Forelimb muscle (tissue), 1 donor: ENCODE measurements around the gene NTRK3. TPM values are rescaled to one million over a fixed set of nuclear protein-coding genes. Genes with fewer than 3 reads are reported as not detected.

Experiments
- DNase-seq: peaks from one replicate; pipeline ENCODE4 v3.0.0-alpha.2; 2013; ENCODE audit warnings: low read depth
- polyA plus RNA-seq: library from polyadenylated mRNA; unstranded; fragments of 120-200 nt; gene quantifications from one replicate; pipeline ENCODE4 v1.2.1, GENCODE V29; 2013; ENCODE audit not compliant: insufficient read length

The NTRK3 gene
- polyA plus RNA-seq, 1 donor, result 2.6 TPM

GRCh38 chr15:87829332-87830050, 427.0 kb downstream of the NTRK3 start:
- DNase-seq, result no peak

- DNase-seq, result no peak
Observed at GRCh38 chr15:87828608-87829007, 427.9 kb downstream of the NTRK3 start.

DNA sequence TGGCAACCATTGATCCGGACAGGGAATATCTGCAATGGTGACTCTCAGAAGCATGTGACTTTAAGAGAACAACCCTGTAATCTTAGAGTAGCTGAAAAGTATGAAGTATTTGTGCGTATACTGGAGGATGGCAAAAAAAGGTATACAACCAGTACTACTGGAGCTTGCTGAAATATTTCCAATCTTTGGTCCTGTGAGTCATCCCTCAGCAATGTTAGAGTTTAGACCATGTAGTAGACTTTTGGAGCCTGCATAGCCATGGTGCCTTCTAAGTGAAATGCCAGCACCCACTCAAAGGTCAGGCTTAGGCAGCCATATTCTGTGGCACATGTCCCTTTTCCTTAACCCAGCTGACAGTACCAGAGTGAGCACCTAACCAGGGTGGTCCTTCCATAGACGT, 429.4 kb downstream of the NTRK3 start:
- DNase-seq, result no peak

DNA sequence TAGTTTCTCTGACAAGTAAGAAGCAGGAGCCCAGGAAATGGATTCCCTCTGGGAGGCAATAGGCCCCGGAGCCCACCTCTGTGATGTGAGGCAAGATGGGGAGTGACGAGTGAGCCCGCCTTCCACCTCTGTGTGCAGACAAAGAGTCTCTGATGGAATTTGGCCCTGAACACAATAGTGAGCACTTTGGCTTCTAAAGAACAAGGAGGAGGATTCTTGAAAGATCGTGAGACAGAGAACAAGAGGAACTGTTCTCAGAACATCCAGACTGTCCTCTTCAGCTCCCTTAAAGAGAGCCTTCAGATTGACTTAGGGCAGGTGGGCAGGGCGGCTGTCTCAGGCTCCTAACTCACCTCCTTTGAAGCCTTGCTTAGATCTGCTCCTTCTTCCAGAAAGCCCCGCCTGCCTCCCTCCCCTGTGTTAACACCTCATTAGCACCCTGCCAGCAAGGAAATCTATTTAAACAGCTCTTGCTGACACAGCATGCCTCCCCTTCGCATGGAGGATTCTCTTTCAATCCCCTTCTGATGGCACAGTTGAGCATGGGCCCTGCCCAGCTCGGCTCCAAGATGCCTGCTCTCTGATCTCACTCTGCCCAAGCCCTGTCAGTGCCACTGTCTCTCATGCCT, 430.3 kb downstream of the NTRK3 start:
- no peak for DNase-seq

DNA sequence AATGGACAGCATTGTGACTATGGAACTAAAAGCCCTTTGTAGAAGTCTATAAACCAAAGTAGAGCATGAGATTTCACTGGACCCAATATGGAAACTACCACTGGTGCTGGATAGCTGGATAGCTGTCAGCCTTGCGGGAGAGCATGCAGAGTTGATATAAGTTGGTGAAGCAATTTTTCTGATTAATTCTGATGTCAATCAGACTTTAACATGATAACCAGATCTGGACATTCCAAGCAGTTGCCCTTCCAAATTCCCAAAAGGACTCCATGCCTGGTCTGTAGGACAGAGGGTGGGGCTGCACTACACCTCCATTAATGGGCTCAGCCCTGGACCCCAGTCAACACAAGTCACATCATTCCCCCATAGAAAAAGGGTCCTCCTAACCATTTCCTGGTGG, 437.8 kb downstream of the NTRK3 start:
- no peak for DNase-seq

- no peak for DNase-seq
Observed at GRCh38 chr15:87817553-87817952, 439.0 kb downstream of the NTRK3 start.

DNA sequence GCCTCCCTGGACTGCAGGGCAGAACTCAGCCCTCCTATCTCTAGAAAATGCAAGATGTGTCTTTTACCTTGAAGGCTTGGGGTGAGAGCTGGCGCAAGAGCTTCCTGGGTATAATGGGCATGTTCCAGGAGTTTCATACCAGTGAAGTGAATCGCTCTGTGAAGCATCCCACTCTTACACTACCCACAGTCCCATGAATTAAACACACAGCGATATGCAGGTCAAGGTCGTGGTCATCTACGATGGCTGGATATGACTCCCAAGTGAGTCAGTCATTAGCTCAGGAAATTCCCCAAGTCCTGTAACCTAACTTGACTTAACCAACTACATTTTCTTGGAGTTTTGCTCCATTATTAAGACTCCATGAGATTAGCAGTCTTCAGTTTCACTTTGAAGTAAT, 439.7 kb downstream of the NTRK3 start:
- DNase-seq, result no peak

GRCh38 chr15:87816016-87816415, 440.5 kb downstream of the NTRK3 start:
- no peak for DNase-seq

Other genes starting within 250 kb of the NTRK3 start
- gene MRPL46, start 210.6 kb upstream of the NTRK3 start, polyA plus RNA-seq, result 22.2 TPM
- 42.7 TPM for gene MRPS11, start 211.0 kb upstream of the NTRK3 start, polyA plus RNA-seq